K562 (cell line): ENCODE measurements around the gene WASL. TPM values are rescaled to one million over a fixed set of nuclear protein-coding genes. Genes with fewer than 3 reads are reported as not detected.

Experiments used
- ARID4B ChIP-seq: sonication (generic); formaldehyde crosslinking; IDR thresholded peaks from 2 replicates; pipeline ENCODE4 v1.8.0; 2022; ENCODE audit warnings: mild to moderate bottlenecking, missing genetic modification reagents
- CBFA2T2 ChIP-seq: fragments of 450-650 bp; conservative IDR thresholded peaks from 2 replicates; pipeline ENCODE4 v1.6.1; 2017; ENCODE audit warnings: mild to moderate bottlenecking
- CCNT2 ChIP-seq: IDR thresholded peaks from 2 replicates; pipeline ENCODE4 v1.6.1; 2011; ENCODE audit warnings: borderline replicate concordance, low read depth, mild to moderate bottlenecking, moderate library complexity, mixed read lengths, low read length; ENCODE audit not compliant: insufficient read length; ENCODE audit errors: extremely low read depth
- DPF2 ChIP-seq: fragments of 450-650 bp; IDR thresholded peaks from 2 replicates; pipeline ENCODE4 v1.6.1; 2016
- E2F8 ChIP-seq: fragments of 450-650 bp; IDR thresholded peaks from 2 replicates; pipeline ENCODE4 v1.7.1; 2018; ENCODE audit warnings: mild to moderate bottlenecking, low read depth; ENCODE audit not compliant: partially characterized antibody
- ELF1 ChIP-seq: fragments of 200-800 bp; sonication (Bioruptor generic); IDR thresholded peaks from 2 replicates; pipeline ENCODE4 v1.6.1; 2016; ENCODE audit warnings: missing genetic modification characterization, missing compliant biosample characterization
- ELK1 ChIP-seq: sonication (generic); formaldehyde crosslinking; IDR thresholded peaks from 2 replicates; pipeline ENCODE4 v1.8.1; 2022; ENCODE audit warnings: missing genetic modification reagents
- HDAC2 ChIP-seq: fragments of 450-650 bp; IDR thresholded peaks from 2 replicates; pipeline ENCODE4 v1.6.1; 2016; ENCODE audit warnings: mild to moderate bottlenecking
- NCOA4 ChIP-seq: fragments of 450-650 bp; IDR thresholded peaks from 2 replicates; pipeline ENCODE4 v1.6.1; 2018; ENCODE audit warnings: mild to moderate bottlenecking; ENCODE audit not compliant: partially characterized antibody
- NONO ChIP-seq, 2 experiments: fragments of 200-400 bp in 1 of 2; fragments of 450-650 bp in 1 of 2; formaldehyde crosslinking in 1 of 2; IDR thresholded peaks; 2 replicates each; pipeline ENCODE4 v1.6.1; 2017; ENCODE audit warnings: low read depth in 2 of 2, mild to moderate bottlenecking in 2 of 2, moderate library complexity in 2 of 2, low read length in 1 of 2
- PTTG1 ChIP-seq: fragments of 450-650 bp; IDR thresholded peaks from 2 replicates; pipeline ENCODE4 v1.6.1; 2016; ENCODE audit warnings: low read depth, mild to moderate bottlenecking, missing genetic modification characterization, missing compliant biosample characterization
- SMAD2 ChIP-seq: fragments of 150-350 bp; IDR thresholded peaks from 2 replicates; pipeline ENCODE4 v1.6.1; 2014; ENCODE audit warnings: low read depth, mild to moderate bottlenecking, low read length
- SUPT5H ChIP-seq: fragments of 450-650 bp; IDR thresholded peaks from 2 replicates; pipeline ENCODE4 v1.6.1; 2016
- TEAD2 ChIP-seq: fragments of 450-650 bp; IDR thresholded peaks from 2 replicates; pipeline ENCODE4 v1.6.1; 2016; ENCODE audit warnings: missing genetic modification characterization, control low read depth, missing compliant biosample characterization
- VEZF1 ChIP-seq: fragments of 200-800 bp; sonication (Bioruptor generic); IDR thresholded peaks from 2 replicates; pipeline ENCODE4 v1.6.1; 2017; ENCODE audit warnings: missing genetic modification characterization, missing compliant biosample characterization
- WHSC1 ChIP-seq: IDR thresholded peaks from one replicate; pipeline ENCODE4 v1.6.1; 2012; ENCODE audit warnings: low read length, control low read depth, inconsistent platforms
- ZBTB1 ChIP-seq: sonication (generic); formaldehyde crosslinking; IDR thresholded peaks from 2 replicates; pipeline ENCODE4 v1.8.1; 2023; ENCODE audit warnings: missing genetic modification reagents, low read depth, mild to moderate bottlenecking, borderline replicate concordance
- ZNF124 ChIP-seq: sonication (generic); formaldehyde crosslinking; IDR thresholded peaks from 2 replicates; pipeline ENCODE4 v1.8.1; 2022; ENCODE audit warnings: missing genetic modification reagents
- ZNF263 ChIP-seq: sonication (generic); formaldehyde crosslinking; IDR thresholded peaks from 2 replicates; pipeline ENCODE4 v1.8.0; 2022; ENCODE audit warnings: mild to moderate bottlenecking, missing genetic modification reagents, borderline replicate concordance
- ZNF589 ChIP-seq: fragments of 200-800 bp; sonication (Bioruptor generic); IDR thresholded peaks from 2 replicates; pipeline ENCODE4 v1.6.1; 2016; ENCODE audit warnings: low read depth, missing genetic modification characterization, missing compliant biosample characterization
- polyA plus RNA-seq, 8 experiments: library from polyadenylated mRNA; depleted of rRNA in 4 of 8; stranded (reverse) in 5 of 8; unstranded in 3 of 8; fragments of >200 nt; fragmentation: Nextera tagmentation in 2 of 8; fragmentation: Illumina TruSeq in 1 of 8; extraction: Ambion mirVana in 2 of 8; extraction: Trizol in 1 of 8; gene quantifications; 2 replicates each; pipeline versions ENCODE4 v1.2.1 to v1.2.3, GENCODE V29; 2011 to 2014; ENCODE audit warnings: inconsistent platforms in 1 of 8, missing spikeins in 1 of 8
- total RNA-seq, 7 experiments: library from RNA; depleted of rRNA in 6 of 7; stranded (reverse); fragments of >200 nt in 6 of 7; fragmentation: Illumina TruSeq in 2 of 7; extraction: Trizol in 2 of 7; gene quantifications; 2 replicates each; pipeline versions ENCODE4 v1.2.1 to v1.2.3, GENCODE V29; 2011 to 2021; ENCODE audit warnings: low replicate concordance in 1 of 7

WASL gene
- total and polyA plus RNA-seq, 9 of the 15 experiments (the other 6 are each of a cell fraction or from before 2014, with no cell fraction given): 3.2 to 13.9 (median 8.3) TPM

GRCh38 chr7:123682690-123683089, 66.1 kb downstream of the WASL start (continued):
- TF ChIP-seq ZNF124 (CRISPR knock-in tag) (no peak), NONO (IDR thresholded peaks at IDR 0.05; ENCODE audit: low read depth in 2 of 2, low read length in 1 of 2) (no peak), SMAD2 (no peak), NCOA4 (no peak), CBFA2T2 (no peak), E2F8 (no peak), ELF1 (tag) (no peak), HDAC2 (no peak), CCNT2 (no peak), ZNF263 (CRISPR knock-in tag) (no peak), ZNF589 (CRISPR knock-in tag) (no peak), ZBTB1 (no peak), DPF2 (no peak), TEAD2 (0 out of 2 replicates have a peak, but pooled peaks have one; percentile 55), SUPT5H (no peak), PTTG1 (0 out of 2 replicates have a peak, but pooled peaks have one; percentile 21), ARID4B (CRISPR knock-in tag) (no peak), VEZF1 (no peak), WHSC1 (no peak), ELK1 (no peak)
